ENCODE results near the gene RYR3.

The RYR3 gene

DNA sequence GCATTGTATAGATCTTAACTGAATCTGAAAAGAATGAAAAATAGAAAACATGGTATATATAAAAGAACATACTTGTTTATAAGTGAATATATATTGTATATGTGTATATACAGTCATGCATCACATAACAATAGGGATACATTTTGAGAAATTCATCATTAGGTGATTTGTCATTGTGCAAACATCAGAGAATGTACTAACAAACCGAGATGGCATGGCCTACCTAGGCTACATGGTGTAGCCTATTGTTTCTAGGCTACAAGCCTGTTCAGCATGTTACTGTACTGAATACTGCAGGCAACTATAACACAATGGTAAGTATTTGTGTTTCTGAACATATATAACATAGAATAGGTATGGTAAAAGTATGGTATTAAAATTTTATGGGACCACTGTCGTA, 592.9 kb downstream of the RYR3 start:
- no peak overlapping the region for H3K4me3 ChIP-seq (ENCODE audit: low read length)
- TF ChIP-seq, protein P1, sequence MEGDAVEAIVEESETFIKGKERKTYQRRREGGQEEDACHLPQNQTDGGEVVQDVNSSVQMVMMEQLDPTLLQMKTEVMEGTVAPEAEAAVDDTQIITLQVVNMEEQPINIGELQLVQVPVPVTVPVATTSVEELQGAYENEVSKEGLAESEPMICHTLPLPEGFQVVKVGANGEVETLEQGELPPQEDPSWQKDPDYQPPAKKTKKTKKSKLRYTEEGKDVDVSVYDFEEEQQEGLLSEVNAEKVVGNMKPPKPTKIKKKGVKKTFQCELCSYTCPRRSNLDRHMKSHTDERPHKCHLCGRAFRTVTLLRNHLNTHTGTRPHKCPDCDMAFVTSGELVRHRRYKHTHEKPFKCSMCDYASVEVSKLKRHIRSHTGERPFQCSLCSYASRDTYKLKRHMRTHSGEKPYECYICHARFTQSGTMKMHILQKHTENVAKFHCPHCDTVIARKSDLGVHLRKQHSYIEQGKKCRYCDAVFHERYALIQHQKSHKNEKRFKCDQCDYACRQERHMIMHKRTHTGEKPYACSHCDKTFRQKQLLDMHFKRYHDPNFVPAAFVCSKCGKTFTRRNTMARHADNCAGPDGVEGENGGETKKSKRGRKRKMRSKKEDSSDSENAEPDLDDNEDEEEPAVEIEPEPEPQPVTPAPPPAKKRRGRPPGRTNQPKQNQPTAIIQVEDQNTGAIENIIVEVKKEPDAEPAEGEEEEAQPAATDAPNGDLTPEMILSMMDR (conservative IDR thresholded peaks at IDR 0.05; ENCODE audit: low read depth, low read length), result no peak
- DNase-seq (ENCODE audit: low read depth), result no peak

DNA sequence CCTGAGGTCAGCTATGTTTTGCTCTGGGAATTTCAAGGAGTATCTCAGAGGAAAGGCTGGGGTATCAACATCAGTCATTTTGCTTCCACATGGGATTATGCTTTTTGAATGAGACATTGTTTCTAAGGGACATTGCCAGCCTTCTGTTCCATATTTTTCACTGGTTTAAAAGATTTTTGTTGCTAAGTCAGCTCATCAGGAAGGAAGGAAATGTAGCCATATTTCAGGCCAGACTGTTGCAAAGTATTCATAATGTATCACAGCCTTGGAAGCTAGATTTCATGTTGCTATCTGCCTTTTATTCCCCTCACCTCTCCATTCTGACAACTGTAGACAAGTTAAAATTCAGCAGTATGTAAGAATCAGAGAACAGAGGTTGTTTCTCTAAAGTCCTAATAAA, 596.6 kb downstream of the RYR3 start:
- no peak for DNase-seq (ENCODE audit: low read depth)
- TF ChIP-seq, protein P1 (conservative IDR thresholded peaks at IDR 0.05; ENCODE audit: low read depth, low read length), result no peak
- no peak overlapping the region for H3K4me3 ChIP-seq (ENCODE audit: low read length)

DNA sequence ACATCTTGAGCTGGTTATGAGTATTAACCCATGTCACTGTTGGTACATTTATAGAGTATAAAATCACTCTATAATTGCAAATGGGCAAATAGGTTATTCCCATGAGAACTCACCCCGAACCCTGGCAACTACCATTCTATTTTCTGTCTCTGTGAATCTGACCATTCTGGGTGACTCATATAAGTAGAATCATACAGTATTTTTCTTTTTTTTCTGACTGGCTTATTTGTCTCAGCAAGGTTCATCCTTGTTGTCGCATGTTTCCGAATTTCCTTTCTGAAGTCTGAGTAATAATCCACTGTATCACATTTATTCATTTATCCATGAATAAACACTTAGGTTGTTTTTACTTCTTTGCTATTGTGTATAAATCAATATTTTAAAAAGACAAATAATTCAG, 597.6 kb downstream of the RYR3 start:
- DNase-seq (ENCODE audit: low read depth), result no peak
- TF ChIP-seq, protein P1 (conservative IDR thresholded peaks at IDR 0.05; ENCODE audit: low read depth, low read length), result no peak
- H3K4me3 ChIP-seq (ENCODE audit: low read length), result no peak overlapping the region

DNA sequence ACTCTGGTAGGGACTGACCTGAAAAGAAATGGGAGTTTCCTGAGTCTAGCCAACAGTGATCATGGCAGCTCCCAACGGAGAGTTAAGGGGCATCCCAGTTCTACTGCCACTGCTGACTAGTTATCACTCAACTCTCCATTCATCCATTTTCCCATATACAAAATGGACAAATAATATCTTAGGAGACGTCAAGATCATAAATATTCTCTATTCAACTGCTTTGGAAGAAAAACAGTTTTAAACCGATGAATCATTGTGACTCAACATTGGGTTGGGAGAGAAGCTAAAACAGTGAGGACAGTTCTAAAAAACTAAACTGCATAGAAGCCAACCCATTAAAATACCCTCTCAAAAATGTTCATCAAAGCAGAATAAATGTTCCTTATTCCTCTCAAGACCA, 600.0 kb downstream of the RYR3 start:
- no peak overlapping the region for H3K4me3 ChIP-seq (ENCODE audit: low read length)
- TF ChIP-seq, protein P1 (conservative IDR thresholded peaks at IDR 0.05; ENCODE audit: low read depth, low read length), result no peak
- no peak for DNase-seq (ENCODE audit: low read depth)

DNA sequence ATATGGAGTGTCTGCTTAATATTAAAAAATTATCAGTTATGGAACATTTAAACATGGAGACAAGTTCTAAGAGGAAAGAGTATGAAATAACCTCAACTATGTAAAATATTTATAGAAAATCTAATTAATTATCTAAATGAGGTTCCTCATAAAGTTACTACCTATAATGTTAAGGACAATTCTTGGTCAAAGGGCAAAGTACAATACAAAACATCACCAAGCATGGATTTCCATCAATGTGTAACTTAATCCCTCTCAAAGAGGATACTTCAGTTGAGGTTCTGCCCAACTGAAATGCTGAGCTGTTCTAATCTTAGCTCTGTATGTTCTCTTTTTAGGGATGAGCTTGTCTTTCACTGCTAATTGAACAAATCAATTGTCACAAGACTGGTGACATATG, 601.6 kb downstream of the RYR3 start:
- no peak for DNase-seq (ENCODE audit: low read depth)
- H3K4me3 ChIP-seq (ENCODE audit: low read length), result no peak overlapping the region
- TF ChIP-seq, protein P1 (conservative IDR thresholded peaks at IDR 0.05; ENCODE audit: low read depth, low read length), result no peak

DNA sequence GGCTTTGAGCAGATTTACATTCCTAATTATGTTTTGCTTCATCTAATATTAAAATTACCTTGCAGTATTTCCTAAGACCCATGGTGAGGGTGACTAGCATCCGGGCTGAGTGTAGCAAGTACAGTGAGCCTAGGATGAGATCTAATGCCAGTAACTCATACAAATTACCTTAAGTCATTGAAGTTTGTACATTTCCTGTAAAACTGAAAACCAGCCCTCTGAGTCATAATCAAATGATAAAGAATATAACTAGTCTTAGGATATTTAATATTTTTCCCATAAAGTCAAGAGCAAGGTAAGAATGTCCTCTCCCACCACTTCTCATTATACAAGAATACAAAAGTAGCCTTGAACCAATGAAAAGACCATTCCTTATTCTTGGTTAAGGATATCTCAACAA, 602.7 kb downstream of the RYR3 start:
- TF ChIP-seq, protein P1 (conservative IDR thresholded peaks at IDR 0.05; ENCODE audit: low read depth, low read length), result no peak
- H3K4me3 ChIP-seq (ENCODE audit: low read length), result no peak overlapping the region
- DNase-seq (ENCODE audit: low read depth), result peak; percentile 46
